CD4-positive, CD25-positive, alpha-beta regulatory T cell (primary cell): ENCODE results near the gene POU3F1. TPM values are rescaled to one million over a fixed set of nuclear protein-coding genes. Genes with fewer than 3 reads are reported as not detected.
A peak's percentile ranks its signal among the peaks of the same experiment; 100 is the strongest.

ENCODE experiments used
- ATAC-seq, 2 donors: fragments of 150-1000 bp; cut with Tn5 transposase; one replicate each; pipeline ENCODE4 v1.10.0; 2021; ENCODE audit warnings: low read depth in 2 of 2, moderate number of reproducible peaks in 2 of 2, moderate library complexity in 1 of 2
- DNase-seq, 3 donors: peaks; one replicate each; pipeline versions ENCODE4 v3.0.0 to v3.0.0-alpha.2; 2012 to 2022; ENCODE audit warnings: mixed read lengths in 1 of 3
- H3K27ac ChIP-seq: one replicate; pipeline ENCODE4 v1.7.0; 2013; ENCODE audit warnings: mild to moderate bottlenecking, low read length; ENCODE audit not compliant: insufficient read depth, poor library complexity, severe bottlenecking
- H3K27me3 ChIP-seq: one replicate; pipeline ENCODE4 v1.7.0; 2013; ENCODE audit warnings: low read length; ENCODE audit not compliant: control insufficient read depth, insufficient read depth
- H3K36me3 ChIP-seq: one replicate; pipeline ENCODE4 v1.7.0; 2013; ENCODE audit warnings: mild to moderate bottlenecking, low read length, moderate library complexity; ENCODE audit not compliant: control insufficient read depth, insufficient read depth
- H3K4me1 ChIP-seq: 2 replicates; pipeline ENCODE4 v1.7.0; 2013; ENCODE audit warnings: mild to moderate bottlenecking, low read length; ENCODE audit not compliant: insufficient read depth, control insufficient read depth, poor library complexity, severe bottlenecking
- H3K4me3 ChIP-seq: one replicate; pipeline ENCODE4 v1.7.0; 2013; ENCODE audit warnings: low read depth, mild to moderate bottlenecking, low read length, moderate library complexity
- H3K9me3 ChIP-seq, 2 experiments: 1 replicate in 1 of 2; 2 replicates in 1 of 2; pipeline ENCODE4 v1.7.0; 2013; ENCODE audit warnings: low read length in 2 of 2, mild to moderate bottlenecking in 1 of 2, moderate library complexity in 1 of 2; ENCODE audit not compliant: control insufficient read depth in 2 of 2
- H3K27ac Mint-ChIP-seq, 3 donors: one replicate each; pipeline ENCODE4 v1.8.0; 2020 to 2022; ENCODE audit warnings: mild to moderate bottlenecking in 3 of 3, mixed read lengths in 3 of 3, moderate library complexity in 2 of 3
- H3K27me3 Mint-ChIP-seq: one replicate; pipeline ENCODE4 v1.8.0; 2022; ENCODE audit warnings: mild to moderate bottlenecking, mixed read lengths
- H3K36me3 Mint-ChIP-seq: one replicate; pipeline ENCODE4 v1.8.0; 2020; ENCODE audit warnings: mixed read lengths
- H3K4me1 Mint-ChIP-seq, 4 donors: one replicate each; pipeline ENCODE4 v1.8.0; 2020 to 2022; ENCODE audit warnings: mixed read lengths in 4 of 4, mild to moderate bottlenecking in 1 of 4
- H3K4me3 Mint-ChIP-seq, 4 donors: one replicate each; pipeline ENCODE4 v1.8.0; 2020 to 2022; ENCODE audit warnings: mild to moderate bottlenecking in 4 of 4, mixed read lengths in 4 of 4, moderate library complexity in 3 of 4
- H3K9me3 Mint-ChIP-seq, 7 donors: one replicate each; pipeline ENCODE4 v1.8.0; 2020 to 2022; ENCODE audit warnings: mixed read lengths in 7 of 7, mild to moderate bottlenecking in 3 of 7, moderate library complexity in 2 of 7
- polyA plus RNA-seq, 4 donors: library from polyadenylated mRNA; unstranded; fragments of 300-500 nt; fragmentation: Illumina TruSeq; gene quantifications; one replicate each; pipeline ENCODE4 v1.2.3, GENCODE V29; 2021
- total RNA-seq: library from RNA; stranded (reverse); gene quantifications from one replicate; pipeline ENCODE4 v1.2.3, GENCODE V29; 2022

The POU3F1 gene
- total and polyA plus RNA-seq, 5 donors from 2014 or later: 0.11 to 1.7 (median 0.36) TPM

- Histone ChIP-seq H3K36me3 (no peaks in the 10 kb centered on the region), H3K27ac (no peak overlapping the region), H3K4me1 (no peaks in the 10 kb centered on the region), H3K9me3 (no peaks in the 10 kb centered on the region), H3K27me3 (no peaks in the 10 kb centered on the region), H3K4me3 (no peak overlapping the region)
- peak in 1 of 2 donors; percentile 11 for ATAC-seq
- no peaks in the 10 kb centered on the region for H3K27me3 Mint-ChIP-seq
- no peaks in the 10 kb centered on the region for H3K9me3 Mint-ChIP-seq
- H3K27ac Mint-ChIP-seq: no peak overlapping the region
- no peak for DNase-seq
- no peak overlapping the region for H3K4me3 Mint-ChIP-seq
- no peaks in the 10 kb centered on the region for H3K4me1 Mint-ChIP-seq
- no peaks in the 10 kb centered on the region for H3K36me3 Mint-ChIP-seq
Measured at GRCh38 chr1:38061883-38062328, 15.3 kb upstream of the POU3F1 start.

GRCh38 chr1:38061290-38061689, 14.7 kb upstream of the POU3F1 start:
- H3K4me1 ChIP-seq: no peaks in the 10 kb centered on the region
- ATAC-seq (no peak), DNase-seq (no peak)
- no peak overlapping the region for H3K27ac Mint-ChIP-seq
- no peaks in the 10 kb centered on the region for H3K36me3 Mint-ChIP-seq
- H3K4me1 Mint-ChIP-seq: no peaks in the 10 kb centered on the region
- no peaks in the 10 kb centered on the region for H3K9me3 Mint-ChIP-seq
- H3K4me3 ChIP-seq: no peak overlapping the region
- H3K36me3 ChIP-seq: no peaks in the 10 kb centered on the region
- no peak overlapping the region for H3K27ac ChIP-seq
- no peaks in the 10 kb centered on the region for H3K27me3 ChIP-seq
- H3K9me3 ChIP-seq: no peaks in the 10 kb centered on the region
- no peak overlapping the region for H3K4me3 Mint-ChIP-seq
- no peaks in the 10 kb centered on the region for H3K27me3 Mint-ChIP-seq

- Mint-ChIP-seq H3K27me3 (no peaks in the 10 kb centered on the region), H3K36me3 (no peaks in the 10 kb centered on the region), H3K4me3 (no peak overlapping the region), H3K9me3 (no peaks in the 10 kb centered on the region), H3K4me1 (no peaks in the 10 kb centered on the region), H3K27ac (peak overlapping the region in 1 of 3 donors; percentile 39)
- H3K9me3 ChIP-seq: no peaks in the 10 kb centered on the region
- H3K27ac ChIP-seq: no peak overlapping the region
- no peaks in the 10 kb centered on the region for H3K27me3 ChIP-seq
- no peaks in the 10 kb centered on the region for H3K36me3 ChIP-seq
- DNase-seq (no peak), ATAC-seq (no peak)
- no peaks in the 10 kb centered on the region for H3K4me1 ChIP-seq
- no peak overlapping the region for H3K4me3 ChIP-seq
Measured at GRCh38 chr1:38060498-38060897, 13.9 kb upstream of the POU3F1 start.

GRCh38 chr1:38059635-38060250, 13.2 kb upstream of the POU3F1 start:
- ATAC-seq (no peak), DNase-seq (no peak)
- H3K27ac Mint-ChIP-seq: no peak overlapping the region
- no peaks in the 10 kb centered on the region for H3K27me3 Mint-ChIP-seq
- H3K36me3 Mint-ChIP-seq: no peaks in the 10 kb centered on the region
- no peaks in the 10 kb centered on the region for H3K4me1 Mint-ChIP-seq
- Histone ChIP-seq H3K27ac (no peak overlapping the region), H3K27me3 (no peaks in the 10 kb centered on the region), H3K9me3 (no peaks in the 10 kb centered on the region), H3K36me3 (no peaks in the 10 kb centered on the region), H3K4me1 (no peaks in the 10 kb centered on the region), H3K4me3 (no peak overlapping the region)
- no peak overlapping the region for H3K4me3 Mint-ChIP-seq
- H3K9me3 Mint-ChIP-seq: no peaks in the 10 kb centered on the region

- no peaks in the 10 kb centered on the region for H3K27me3 ChIP-seq
- DNase-seq: no peak
- no peaks in the 10 kb centered on the region for H3K36me3 ChIP-seq
- no peak overlapping the region for H3K4me3 Mint-ChIP-seq
- H3K9me3 Mint-ChIP-seq: no peaks in the 10 kb centered on the region
- no peak for ATAC-seq
- no peak overlapping the region for H3K27ac ChIP-seq
- no peaks in the 10 kb centered on the region for H3K36me3 Mint-ChIP-seq
- H3K27me3 Mint-ChIP-seq: peaks cover 4% of the 10 kb centered on the region
- H3K27ac Mint-ChIP-seq: no peak overlapping the region
- H3K4me1 ChIP-seq: peaks cover 5% of the 10 kb centered on the region
- no peaks in the 10 kb centered on the region for H3K9me3 ChIP-seq
- no peak overlapping the region for H3K4me3 ChIP-seq
- peaks cover 0 to 11% (median 1%) of the 10 kb centered on the region in 4 donors for H3K4me1 Mint-ChIP-seq
Measured at GRCh38 chr1:38055965-38056364, 9.4 kb upstream of the POU3F1 start.

- Histone ChIP-seq H3K36me3 (no peaks in the 10 kb centered on the region), H3K4me3 (no peak overlapping the region), H3K27me3 (no peaks in the 10 kb centered on the region), H3K4me1 (peaks cover 5% of the 10 kb centered on the region), H3K27ac (no peak overlapping the region), H3K9me3 (no peaks in the 10 kb centered on the region)
- ATAC-seq (no peak), DNase-seq (no peak)
- peaks cover 4% of the 10 kb centered on the region for H3K27me3 Mint-ChIP-seq
- H3K9me3 Mint-ChIP-seq: no peaks in the 10 kb centered on the region
- H3K4me1 Mint-ChIP-seq: peaks cover 0 to 11% (median 2%) of the 10 kb centered on the region in 4 donors
- no peak overlapping the region for H3K27ac Mint-ChIP-seq
- H3K4me3 Mint-ChIP-seq: peak overlapping the region in 1 of 4 donors; percentile 44
- no peaks in the 10 kb centered on the region for H3K36me3 Mint-ChIP-seq
Measured at GRCh38 chr1:38055398-38055797, 8.8 kb upstream of the POU3F1 start.

GRCh38 chr1:38053416-38054091, 7.0 kb upstream of the POU3F1 start:
- DNase-seq: no peak
- Mint-ChIP-seq H3K9me3 (no peaks in the 10 kb centered on the region), H3K27ac (no peak overlapping the region), H3K4me1 (peaks cover 0 to 11% (median 3%) of the 10 kb centered on the region in 4 donors), H3K27me3 (peaks cover 8% of the 10 kb centered on the region), H3K36me3 (no peaks in the 10 kb centered on the region), H3K4me3 (no peak overlapping the region)
- Histone ChIP-seq H3K9me3 (no peaks in the 10 kb centered on the region), H3K27ac (no peak overlapping the region), H3K4me1 (peaks cover 5% of the 10 kb centered on the region), H3K27me3 (no peaks in the 10 kb centered on the region), H3K4me3 (no peak overlapping the region), H3K36me3 (no peaks in the 10 kb centered on the region)
- no peak for ATAC-seq
